Stimulated activated CD8-positive, alpha-beta memory T cell treated with anti-CD3 and anti-CD28 coated beads, Interleukin-4, amount 100 ng/mL, for 24 hours (primary cell): ENCODE data around the gene ADPRH.
"Not testable (repeated sequence)": the region's sequence is repeated elsewhere in the genome, so short reads cannot be mapped to it uniquely, and the experiment has no call there.

Source experiments
- DNase-seq: peaks from one replicate; pipeline ENCODE4 v3.0.0-alpha.2; 2020; ENCODE audit warnings: low read depth

The ADPRH gene

GRCh38 chr3:119559441-119559963 is 19.8 kb upstream of the ADPRH start, which contains the start of gene CD80:
CD80 (minus strand) TSS chr3:119559614; CDS start chr3:119557728, 1,886 bp downstream.
- DNase-seq, result no peak

GRCh38 chr3:119560160-119560559 is 19.1 kb upstream of the ADPRH start:
- DNase-seq, result no peak

- no peak for DNase-seq
These were observed 16.9 kb upstream of the ADPRH start for GRCh38 chr3:119562307-119562961.

- not testable (repeated sequence) for DNase-seq
These were observed 16.0 kb upstream of the ADPRH start for GRCh38 chr3:119563334-119563733.

GRCh38 chr3:119569156-119569555 is 10.1 kb upstream of the ADPRH start:
- DNase-seq, result no peak

GRCh38 chr3:119570229-119570628 is 9.1 kb upstream of the ADPRH start:
- DNase-seq, result no peak

- DNase-seq, result no peak
These were observed 8.1 kb upstream of the ADPRH start for GRCh38 chr3:119571230-119571629.

GRCh38 chr3:119571688-119572087 is 7.6 kb upstream of the ADPRH start:
- DNase-seq, result no peak

- DNase-seq, result no peak
These were observed 3.8 kb upstream of the ADPRH start for GRCh38 chr3:119575507-119575906.

- no peak for DNase-seq
These were observed 922 bp downstream of the ADPRH start for GRCh38 chr3:119580067-119580760.

- no peak for DNase-seq
These were observed 2.9 kb downstream of the ADPRH start for GRCh38 chr3:119582178-119582577.

GRCh38 chr3:119585208-119585607 is 5.9 kb downstream of the ADPRH start:
- DNase-seq, result no peak

- DNase-seq, result no peak
These were observed 6.7 kb downstream of the ADPRH start for GRCh38 chr3:119585856-119586570.

- DNase-seq, result no peak
These were observed 7.5 kb downstream of the ADPRH start for GRCh38 chr3:119586733-119587172.

GRCh38 chr3:119588112-119588511 is 8.8 kb downstream of the ADPRH start:
- DNase-seq, result no peak

GRCh38 chr3:119589102-119589773 is 9.9 kb downstream of the ADPRH start:
- no peak for DNase-seq

- no peak for DNase-seq
These were observed 11.4 kb downstream of the ADPRH start for GRCh38 chr3:119590706-119591105.

- no peak for DNase-seq
These were observed 13.6 kb downstream of the ADPRH start for GRCh38 chr3:119592861-119593260.

GRCh38 chr3:119594066-119594465 is 14.8 kb downstream of the ADPRH start:
- no peak for DNase-seq

- not testable (repeated sequence) for DNase-seq
These were observed 15.6 kb downstream of the ADPRH start for GRCh38 chr3:119594929-119595328.

- no peak for DNase-seq
These were observed 16.5 kb downstream of the ADPRH start for GRCh38 chr3:119595639-119596334.

- no peak for DNase-seq
These were observed 17.1 kb downstream of the ADPRH start for GRCh38 chr3:119596398-119596797.
